Sigmoid colon (tissue), 7 donors: ENCODE measurements around the gene WNT3A. TPM values are rescaled to one million over a fixed set of nuclear protein-coding genes. Genes with fewer than 3 reads are reported as not detected.

Experiments used
- DNase-seq: peaks from one replicate; pipeline ENCODE4 v3.0.0-alpha.2; 2019
- H3K27ac ChIP-seq, 4 donors: fragments of 200-600 bp; sonication (generic); one replicate each; pipeline ENCODE4 v1.5.1; 2016 to 2019; ENCODE audit warnings: mild to moderate bottlenecking in 1 of 4
- H3K27me3 ChIP-seq, 3 donors: fragments of 200-600 bp; sonication (generic); one replicate each; pipeline ENCODE4 v1.5.1; 2019; ENCODE audit warnings: mild to moderate bottlenecking in 1 of 3
- H3K36me3 ChIP-seq, 4 donors: fragments of 200-600 bp; sonication (generic); one replicate each; pipeline ENCODE4 v1.5.1; 2016 to 2019
- H3K4me1 ChIP-seq, 4 donors: fragments of 200-600 bp; sonication (generic); one replicate each; pipeline ENCODE4 v1.5.1; 2017 to 2019
- H3K4me3 ChIP-seq, 4 donors: fragments of 200-600 bp; sonication (generic); one replicate each; pipeline ENCODE4 v1.5.1; 2017 to 2019; ENCODE audit warnings: mild to moderate bottlenecking in 2 of 4, moderate library complexity in 1 of 4
- H3K9me3 ChIP-seq, 4 donors: fragments of 200-600 bp in 3 of 4; sonication (generic) in 3 of 4; one replicate each; pipeline versions ENCODE4 v1.5.1 to v1.6.1; 2013 to 2019
- EP300 ChIP-seq, 4 donors: sonication (generic); formaldehyde crosslinking; IDR thresholded peaks; one replicate each; pipeline ENCODE4 v1.6.1; 2017; ENCODE audit warnings: antibody characterized with exemption in 4 of 4
- POLR2A ChIP-seq, 2 donors: fragments of 450-650 bp; IDR thresholded peaks; one replicate each; pipeline ENCODE4 v1.6.1; 2016; ENCODE audit warnings: antibody characterized with exemption in 2 of 2, mild to moderate bottlenecking in 2 of 2, moderate library complexity in 2 of 2
- POLR2AphosphoS5 ChIP-seq, 4 donors: sonication (generic); formaldehyde crosslinking; IDR thresholded peaks; one replicate each; pipeline ENCODE4 v1.6.1; 2017; ENCODE audit warnings: antibody characterized with exemption in 4 of 4
- WGBS, 2 donors: extraction: QIAGEN DNeasy Blood & Tissue Kit; methylation state at CpG; one replicate each; pipeline ENCODE4 v1.1.7; 2013; 5-methylcytosine and 5-hydroxymethylcytosine counted together
- intact Hi-C: fragments of 100-400 bp; cut with DNase I; formaldehyde crosslinking; loops from one replicate; pipeline ENCODE4 v1.15.1; 2023
- polyA plus RNA-seq, 3 donors: library from polyadenylated mRNA; stranded (reverse); fragments of 200-250 nt; gene quantifications; one replicate each; pipeline ENCODE4 v1.2.3, GENCODE V29; 2013
- total RNA-seq, 4 donors: library from RNA; depleted of rRNA; stranded (reverse); fragments of >200 nt; gene quantifications; one replicate each; pipeline ENCODE4 v1.1.0, GENCODE V29; 2016
- TF ChIP-seq, protein P1 (sequence below), 4 experiments: fragments of 450-650 bp in 3 of 4; fragments of 200-600 bp in 1 of 4; IDR thresholded peaks; one replicate each; pipeline ENCODE4 v1.5.1; 2016 to 2019; ENCODE audit warnings: antibody characterized with exemption in 4 of 4, mild to moderate bottlenecking in 3 of 4, moderate library complexity in 2 of 4
- donor health status: healthy with polysubstance abuse.
- donor health status: Bipolar disorder and iron deficiency.
- donor health status: healthy.

WNT3A gene
- total and polyA plus RNA-seq, 7 donors = 0.01 TPM; not detected in 6

GRCh38 chr1:228059634-228060457 lies 53.0 kb downstream of the WNT3A start:
- H3K27ac ChIP-seq = no peak overlapping the region

GRCh38 chr1:228060458-228061190 lies 53.8 kb downstream of the WNT3A start:
- Histone ChIP-seq H3K4me3 (peak overlapping the region in 1 of 4 donors; percentile 4), H3K27ac (no peak overlapping the region), H3K4me1 (peaks cover 0 to 22% (median 16%) of the 10 kb centered on the region in 4 donors), H3K9me3 (no peaks in the 10 kb centered on the region), H3K36me3 (no peaks in the 10 kb centered on the region), H3K27me3 (peaks cover 34 to 89% (median 76%) of the 10 kb centered on the region in 3 donors)
- TF ChIP-seq POLR2AphosphoS5 (IDR thresholded peaks at IDR 0.05) (no peak), POLR2A (IDR thresholded peaks at IDR 0.05) (no peak), EP300 (IDR thresholded peaks at IDR 0.05) (no peak)
- TF ChIP-seq, protein P1, sequence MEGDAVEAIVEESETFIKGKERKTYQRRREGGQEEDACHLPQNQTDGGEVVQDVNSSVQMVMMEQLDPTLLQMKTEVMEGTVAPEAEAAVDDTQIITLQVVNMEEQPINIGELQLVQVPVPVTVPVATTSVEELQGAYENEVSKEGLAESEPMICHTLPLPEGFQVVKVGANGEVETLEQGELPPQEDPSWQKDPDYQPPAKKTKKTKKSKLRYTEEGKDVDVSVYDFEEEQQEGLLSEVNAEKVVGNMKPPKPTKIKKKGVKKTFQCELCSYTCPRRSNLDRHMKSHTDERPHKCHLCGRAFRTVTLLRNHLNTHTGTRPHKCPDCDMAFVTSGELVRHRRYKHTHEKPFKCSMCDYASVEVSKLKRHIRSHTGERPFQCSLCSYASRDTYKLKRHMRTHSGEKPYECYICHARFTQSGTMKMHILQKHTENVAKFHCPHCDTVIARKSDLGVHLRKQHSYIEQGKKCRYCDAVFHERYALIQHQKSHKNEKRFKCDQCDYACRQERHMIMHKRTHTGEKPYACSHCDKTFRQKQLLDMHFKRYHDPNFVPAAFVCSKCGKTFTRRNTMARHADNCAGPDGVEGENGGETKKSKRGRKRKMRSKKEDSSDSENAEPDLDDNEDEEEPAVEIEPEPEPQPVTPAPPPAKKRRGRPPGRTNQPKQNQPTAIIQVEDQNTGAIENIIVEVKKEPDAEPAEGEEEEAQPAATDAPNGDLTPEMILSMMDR (IDR thresholded peaks at IDR 0.05) = no peak
- intact Hi-C loops = no loop called here
- 13 to 26% methylated on average over 34 of the region's 34 CpGs for WGBS, 2 donors
- peak; percentile 49 for DNase-seq

More at GRCh38 chr1:228059634-228060457, 53.0 kb downstream of the WNT3A start:
- Histone ChIP-seq H3K4me3 (peak overlapping the region in 2 of 4 donors; percentile 4 to 10), H3K9me3 (no peaks in the 10 kb centered on the region), H3K27me3 (peaks cover 26 to 85% (median 68%) of the 10 kb centered on the region in 3 donors), H3K36me3 (no peaks in the 10 kb centered on the region), H3K4me1 (peaks cover 0 to 22% (median 16%) of the 10 kb centered on the region in 4 donors)
- WGBS, 2 donors = 1 to 6% methylated on average over 33 of the region's 33 CpGs
- intact Hi-C loops = no loop called here
- TF ChIP-seq POLR2A (IDR thresholded peaks at IDR 0.05) (no peak), POLR2AphosphoS5 (IDR thresholded peaks at IDR 0.05) (no peak), EP300 (IDR thresholded peaks at IDR 0.05) (no peak)
- TF ChIP-seq, protein P1 (IDR thresholded peaks at IDR 0.05) = no peak
- DNase-seq = peak; percentile 68

GRCh38 chr1:228061411-228062084 lies 54.8 kb downstream of the WNT3A start:
- peak; percentile 49 for DNase-seq
- H3K4me1 ChIP-seq = peaks cover 0 to 22% (median 16%) of the 10 kb centered on the region in 4 donors
- TF ChIP-seq POLR2A (IDR thresholded peaks at IDR 0.05) (no peak), EP300 (IDR thresholded peaks at IDR 0.05) (no peak), POLR2AphosphoS5 (IDR thresholded peaks at IDR 0.05) (no peak)
- TF ChIP-seq, protein P1 (IDR thresholded peaks at IDR 0.05) = no peak
- H3K4me3 ChIP-seq = no peak overlapping the region
- no peaks in the 10 kb centered on the region for H3K36me3 ChIP-seq
- 80 to 90% methylated on average over 10 of the region's 10 CpGs for WGBS, 2 donors
- H3K27me3 ChIP-seq = peaks cover 36 to 95% (median 85%) of the 10 kb centered on the region in 3 donors
- intact Hi-C loops = no loop called here
- H3K9me3 ChIP-seq = no peaks in the 10 kb centered on the region
- no peak overlapping the region for H3K27ac ChIP-seq

- intact Hi-C loops = no loop called here
- peaks cover 40 to 100% (median 92%) of the 10 kb centered on the region in 3 donors for H3K27me3 ChIP-seq
- peak; percentile 56 for DNase-seq
- H3K27ac ChIP-seq = no peak overlapping the region
- TF ChIP-seq, protein P1 (IDR thresholded peaks at IDR 0.05) = no peak
- no peak for TF ChIP-seq POLR2A (IDR thresholded peaks at IDR 0.05)
- TF ChIP-seq POLR2AphosphoS5 (IDR thresholded peaks at IDR 0.05) = no peak
- TF ChIP-seq EP300 (IDR thresholded peaks at IDR 0.05) = no peak
- H3K9me3 ChIP-seq = no peaks in the 10 kb centered on the region
- H3K4me3 ChIP-seq = no peak overlapping the region
- H3K4me1 ChIP-seq = peaks cover 0 to 22% (median 16%) of the 10 kb centered on the region in 4 donors
- WGBS, 2 donors = 95% methylated on average over 9 of the region's 9 CpGs
- no peaks in the 10 kb centered on the region for H3K36me3 ChIP-seq
Measured at GRCh38 chr1:228062085-228062791, 55.4 kb downstream of the WNT3A start.
